ENCODE measurements around the gene IP6K3.
A peak's percentile ranks its signal among the peaks of the same experiment; 100 is the strongest.

Gene IP6K3

DNA sequence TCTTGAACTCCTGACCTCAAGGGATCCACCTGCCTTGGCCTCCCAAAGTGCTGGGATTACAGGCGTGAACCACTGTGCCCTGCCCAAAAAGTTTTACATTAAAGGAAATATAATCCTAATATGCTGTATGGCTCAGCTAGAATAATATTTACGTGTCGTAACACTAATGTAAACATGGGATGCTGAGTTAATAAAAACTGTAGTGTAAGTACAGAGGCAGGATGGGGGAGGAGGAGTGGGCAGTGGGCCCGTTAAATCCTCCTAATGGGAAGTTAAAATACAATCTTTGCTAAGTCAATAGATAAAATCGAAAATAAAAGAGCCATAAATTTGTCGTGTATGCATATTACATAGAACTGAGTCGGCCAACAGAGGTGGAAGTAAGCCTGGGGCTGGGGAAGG lies 12.1 kb upstream of the IP6K3 start:
- no peak for DNase-seq

DNA sequence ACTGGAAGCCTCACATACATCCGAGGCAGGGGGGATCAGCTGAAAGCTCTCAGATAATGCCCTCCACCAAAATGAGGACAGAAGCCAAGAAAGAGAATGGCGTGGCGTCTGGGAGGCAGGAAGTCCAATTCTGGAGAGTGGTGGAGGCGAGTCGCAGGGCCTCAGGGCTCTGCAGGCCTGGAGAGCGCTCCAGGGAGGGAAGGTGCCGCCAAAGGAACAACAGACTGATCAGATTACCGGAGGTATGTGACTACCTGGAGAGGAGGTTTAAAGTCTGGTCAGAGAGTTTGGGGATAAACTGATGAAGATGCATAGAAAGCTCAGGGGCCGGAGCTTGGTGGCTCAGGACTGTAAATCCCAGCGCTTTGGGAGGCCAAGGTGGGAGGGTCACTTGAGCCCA lies 11.2 kb upstream of the IP6K3 start:
- no peak for DNase-seq

DNA sequence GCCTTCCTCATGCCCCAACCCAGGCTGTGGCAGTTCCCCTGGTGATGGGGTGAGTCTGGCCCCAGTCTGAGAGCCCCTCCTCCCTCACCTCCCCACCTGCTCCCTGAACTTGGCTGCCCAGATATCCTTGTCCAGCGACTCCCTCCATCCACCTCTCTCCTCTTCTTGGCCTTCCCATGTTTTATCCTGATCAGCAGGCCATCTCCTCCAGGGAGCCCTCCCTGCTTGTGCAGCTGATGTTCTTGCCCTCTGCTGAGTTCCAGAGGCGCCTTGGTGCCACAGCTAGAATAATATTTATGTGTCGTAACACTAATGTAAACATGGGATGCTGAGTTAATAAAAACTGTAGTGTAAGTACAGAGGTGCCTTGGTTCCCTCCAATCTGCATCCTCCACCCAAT lies 10.4 kb upstream of the IP6K3 start:
- no peak for DNase-seq

DNA sequence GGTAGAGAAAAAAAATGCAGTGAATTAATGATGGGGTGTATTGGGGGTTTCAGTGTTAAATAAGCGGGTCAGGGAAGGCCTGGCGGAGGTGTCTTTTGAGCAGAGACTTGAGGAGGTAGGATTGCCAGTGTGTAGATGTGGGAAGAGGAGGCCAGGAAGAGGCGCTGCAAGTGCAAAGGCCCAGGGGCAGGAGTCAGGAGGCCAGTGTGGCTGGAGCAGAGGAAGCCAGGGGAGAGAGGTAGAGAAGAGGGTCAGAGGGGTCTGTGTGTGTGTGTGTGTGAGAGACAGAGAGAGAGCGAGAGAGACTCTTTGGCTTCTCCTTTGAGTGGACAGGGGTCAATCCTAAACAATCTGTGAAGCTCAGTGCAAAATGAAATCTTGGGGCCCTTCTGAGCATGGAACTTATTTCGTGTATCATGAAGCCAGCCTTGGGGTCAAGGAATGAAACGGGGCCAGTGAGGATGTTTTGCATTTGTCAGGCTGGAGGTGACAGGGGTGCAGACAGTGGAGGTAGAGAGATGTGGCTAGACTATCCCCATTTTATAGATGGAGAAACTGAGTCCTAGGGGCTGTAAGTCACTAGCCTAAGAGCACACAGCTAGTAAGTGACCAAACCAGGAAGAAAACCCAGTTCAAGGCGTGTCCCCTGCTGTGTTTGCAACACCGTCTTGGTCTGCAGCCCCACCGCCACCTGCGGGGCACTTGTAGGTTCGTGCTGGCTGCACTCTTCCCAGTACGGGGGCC lies 9.7 kb upstream of the IP6K3 start:
- no peak for DNase-seq

DNA sequence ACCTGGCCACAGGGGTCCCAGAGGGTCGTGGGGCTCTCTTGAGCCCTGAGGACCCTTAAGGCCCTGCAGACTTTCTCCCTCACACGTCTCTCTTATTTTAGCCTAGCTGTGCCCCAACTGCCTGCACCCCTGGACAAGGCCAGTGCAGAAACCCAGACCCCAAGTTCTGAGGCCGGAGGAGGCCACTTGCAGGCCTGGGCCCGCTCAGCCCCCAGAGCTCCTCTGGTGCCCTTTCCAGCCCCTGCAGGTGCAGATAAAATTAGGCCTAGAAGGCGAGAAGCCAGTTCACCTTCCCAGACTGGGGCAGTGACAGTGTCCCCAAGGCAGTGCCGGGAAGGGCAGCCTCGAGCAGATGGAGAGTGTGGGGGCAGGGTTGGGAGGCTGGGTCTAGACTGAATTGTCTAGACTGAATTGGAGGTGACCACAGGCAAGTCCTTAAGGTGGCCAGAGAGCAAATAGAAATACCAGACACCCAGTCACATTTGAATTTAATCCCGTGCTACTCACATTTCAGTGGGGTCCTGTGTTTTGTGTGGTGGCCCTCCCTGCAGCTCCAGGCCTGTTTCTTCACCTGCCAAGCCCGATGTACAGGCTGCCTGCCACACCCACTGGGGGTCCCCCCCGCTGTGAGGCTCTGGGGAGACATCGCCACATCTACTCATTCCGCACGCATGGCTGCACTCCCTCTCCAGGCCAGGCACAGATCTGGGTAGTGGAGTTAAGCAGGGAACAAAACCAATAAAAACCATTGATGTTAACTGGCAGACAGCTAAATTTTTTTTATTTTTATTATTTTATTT lies 8.6 kb upstream of the IP6K3 start:
- no peak for DNase-seq

DNA sequence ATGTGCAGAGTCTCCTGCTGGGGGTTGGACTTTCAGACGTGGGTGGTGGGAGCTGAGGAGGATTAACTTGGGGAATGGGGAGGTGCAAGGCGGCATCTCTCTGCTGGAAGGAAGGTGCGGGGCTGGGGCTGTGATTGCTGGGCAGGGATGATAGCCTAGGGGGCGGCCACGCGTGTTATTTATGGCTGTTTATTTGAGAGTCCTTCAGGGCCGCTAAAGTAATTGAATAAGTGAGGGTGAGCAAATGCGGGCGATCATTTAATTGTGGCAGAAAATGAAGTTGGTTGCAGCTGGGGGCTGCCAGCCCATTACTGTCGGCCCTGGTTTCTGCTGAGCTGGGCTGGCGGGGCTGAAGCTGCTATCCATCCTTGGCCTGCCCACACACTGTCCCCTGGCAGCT lies 7.5 kb upstream of the IP6K3 start:
- DNase-seq, result no peak

DNA sequence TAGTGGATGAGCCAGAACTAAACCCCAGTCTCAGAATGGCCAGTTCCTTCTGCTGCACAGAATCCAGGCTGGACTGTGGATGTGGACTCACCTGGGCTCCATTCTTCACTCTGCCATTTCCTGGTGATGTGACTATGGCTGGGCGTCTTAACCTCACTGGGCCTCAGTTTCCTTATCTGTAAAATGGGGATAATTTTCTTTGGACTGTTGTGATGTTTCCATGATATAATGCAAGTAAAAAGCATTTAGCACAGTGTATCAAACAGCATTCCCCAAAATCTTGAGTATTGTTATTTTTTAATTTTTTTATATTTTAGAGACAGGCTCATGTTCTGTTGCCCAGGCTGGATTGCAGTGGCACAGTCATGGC lies 5.9 kb upstream of the IP6K3 start:
- DNase-seq, result no peak

DNA sequence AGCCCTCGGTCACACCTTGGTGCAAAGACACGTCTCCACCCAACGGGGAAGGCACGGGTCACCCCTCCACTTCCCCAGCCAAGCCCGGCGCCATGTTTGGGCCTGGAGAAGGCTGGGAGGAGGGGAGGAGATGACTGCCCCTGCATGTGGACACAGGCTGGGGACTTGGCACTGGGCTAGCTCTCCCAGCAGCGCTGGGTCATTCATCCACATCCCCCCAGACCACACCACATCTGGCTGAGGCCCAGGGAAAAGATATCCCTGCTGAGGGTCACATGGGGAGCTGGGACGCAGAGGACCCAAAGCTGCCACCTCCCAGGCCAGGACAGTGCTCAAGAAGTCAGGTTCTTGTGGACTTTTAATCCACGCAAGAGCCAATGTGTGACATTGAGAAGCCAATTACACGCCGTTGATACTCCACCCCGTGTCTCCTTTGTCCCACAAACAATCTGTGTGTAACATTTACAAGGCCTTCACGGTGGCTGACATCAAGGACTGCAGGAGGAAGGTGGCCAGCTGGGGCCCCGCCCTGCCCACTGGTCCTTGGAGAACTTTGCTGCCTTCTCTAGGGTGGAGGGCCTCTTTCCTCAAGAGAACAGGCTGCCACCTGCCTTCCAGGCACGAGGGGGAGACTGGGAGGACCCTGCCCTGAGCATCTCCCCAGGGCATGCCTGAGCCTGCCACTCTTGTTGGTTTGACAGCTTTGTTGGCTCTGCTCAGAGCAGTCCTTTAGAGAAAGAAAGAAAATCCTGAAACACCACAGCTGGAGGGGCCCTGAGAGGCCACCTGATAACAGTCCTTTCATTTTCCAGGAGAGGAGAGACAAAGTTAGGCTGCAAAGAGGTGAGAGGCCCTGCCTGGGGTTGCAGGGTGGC lies 5.3 kb upstream of the IP6K3 start:
- no peak for DNase-seq

DNA sequence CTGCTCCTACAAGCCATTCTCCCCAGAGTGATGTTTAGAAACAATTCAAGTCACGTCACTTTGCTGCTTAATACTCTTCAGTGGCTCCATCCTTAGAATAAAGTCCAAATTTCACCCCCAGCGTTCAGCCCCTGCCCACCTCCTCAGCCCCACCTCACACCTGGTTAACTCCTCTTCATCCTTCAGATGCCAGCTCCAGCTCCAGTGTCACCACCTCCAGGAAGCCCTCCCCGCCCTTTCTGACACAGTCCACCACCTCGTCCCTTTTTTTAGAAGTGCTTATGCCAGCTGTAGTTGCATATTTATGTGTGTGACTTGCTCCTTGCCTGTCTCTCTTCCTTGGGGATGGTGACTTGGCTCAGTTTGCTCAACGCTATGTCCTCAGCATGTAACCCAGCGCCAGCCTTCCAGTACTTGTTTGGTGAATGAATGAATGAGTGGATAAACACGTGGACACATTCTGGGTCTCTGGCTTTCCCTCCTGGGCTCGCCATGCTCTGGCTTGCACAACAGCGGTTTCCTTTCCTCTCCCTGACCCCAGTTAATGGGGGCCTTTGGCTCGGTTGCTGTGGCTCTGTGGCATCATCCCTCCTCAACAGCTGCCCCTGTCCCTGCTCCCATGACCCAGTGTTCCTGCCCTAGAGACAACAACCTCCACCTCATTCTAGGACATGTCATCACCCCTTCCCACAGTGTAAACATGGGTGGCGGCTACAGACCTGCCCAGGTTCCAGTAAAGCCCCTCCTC lies 3.7 kb upstream of the IP6K3 start:
- DNase-seq, result no peak

DNA sequence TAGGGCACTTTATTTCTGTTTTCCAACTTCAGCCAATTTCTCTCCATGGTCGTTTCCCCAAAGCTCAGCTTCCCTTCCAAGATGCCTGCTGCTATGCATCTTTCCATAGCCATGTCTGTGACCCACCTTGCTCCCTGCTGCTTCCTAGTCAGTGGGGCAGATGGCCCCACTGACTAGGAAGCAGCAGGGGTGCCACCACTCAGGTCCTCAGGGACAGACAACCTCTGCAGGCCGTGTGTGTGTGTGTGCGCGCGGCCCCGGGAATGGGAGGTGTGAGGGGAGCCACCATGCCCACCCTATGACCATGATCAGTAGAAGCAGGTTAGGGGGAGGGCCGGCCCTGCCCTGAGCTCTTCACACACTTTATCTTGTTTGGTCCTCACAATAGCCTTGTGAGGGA lies 2.7 kb upstream of the IP6K3 start:
- DNase-seq, result no peak

DNA sequence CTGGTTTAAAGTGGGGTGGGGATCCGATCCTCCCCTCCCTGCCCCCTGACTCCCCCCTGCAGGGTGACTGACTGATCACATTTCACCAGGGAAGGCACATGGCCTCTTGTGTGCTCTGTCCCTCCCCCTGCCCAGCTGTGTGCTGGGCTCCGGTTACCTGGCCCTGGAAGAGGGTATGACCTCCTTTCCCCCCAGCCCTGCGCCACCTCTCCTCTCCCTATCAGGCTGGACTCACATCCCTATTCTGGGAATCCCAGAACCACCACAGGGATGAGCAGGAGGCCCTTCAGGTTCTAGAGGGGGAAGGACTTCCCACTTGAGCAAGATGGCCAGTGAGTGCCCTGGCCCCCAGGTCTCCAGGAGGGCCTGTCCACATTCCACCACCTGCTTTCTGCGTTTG lies 2.1 kb upstream of the IP6K3 start:
- DNase-seq, result no peak

DNA sequence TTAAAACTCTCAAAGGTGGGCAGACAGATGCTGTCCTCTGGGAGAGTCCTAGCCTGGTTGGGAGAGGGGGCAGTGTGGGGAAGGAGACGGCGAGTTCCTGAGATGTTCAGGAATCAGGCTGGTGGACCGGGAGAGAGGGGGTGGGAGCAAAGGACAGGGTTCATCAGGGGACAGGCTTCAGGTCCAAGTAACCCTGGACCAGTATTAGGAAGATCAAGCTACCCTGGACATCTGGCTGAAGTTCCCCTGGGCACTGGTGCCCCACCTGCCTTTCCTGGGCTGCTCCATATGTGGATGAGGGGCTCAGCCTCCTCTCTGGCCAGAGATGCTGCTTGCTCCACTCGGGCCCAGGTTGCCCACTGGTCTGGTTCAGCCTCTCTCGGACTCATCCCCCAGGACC lies 1.1 kb upstream of the IP6K3 start:
- DNase-seq, result no peak

DNA sequence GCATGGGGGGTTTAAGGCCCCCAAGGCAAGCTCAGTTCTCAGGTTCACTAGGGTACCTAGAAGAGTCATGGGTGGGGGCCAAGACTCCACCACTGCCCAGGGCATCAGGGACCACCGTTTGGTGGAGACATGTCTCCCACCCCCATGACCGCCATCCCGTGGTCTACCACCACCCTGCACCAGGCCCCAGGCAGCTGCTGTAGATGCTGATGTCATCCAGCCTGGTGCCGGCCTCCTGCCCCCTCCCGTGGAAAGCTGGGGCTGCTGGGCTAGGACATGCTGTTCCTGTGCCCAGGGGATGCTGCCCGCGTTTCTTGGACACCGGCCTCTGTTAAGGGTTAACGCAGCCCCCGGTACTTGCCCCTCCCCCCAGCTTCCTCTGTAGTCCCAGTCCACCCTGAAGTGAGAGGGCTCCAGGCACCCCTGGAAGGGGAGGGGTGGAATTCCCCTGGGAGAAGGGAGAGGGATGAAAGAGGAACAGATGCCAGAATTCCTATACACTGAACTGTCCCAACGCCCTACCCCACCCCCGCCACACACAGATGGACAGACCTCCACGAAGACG lies 587 bp downstream of the IP6K3 start:
- DNase-seq, result peak; percentile 85

DNA sequence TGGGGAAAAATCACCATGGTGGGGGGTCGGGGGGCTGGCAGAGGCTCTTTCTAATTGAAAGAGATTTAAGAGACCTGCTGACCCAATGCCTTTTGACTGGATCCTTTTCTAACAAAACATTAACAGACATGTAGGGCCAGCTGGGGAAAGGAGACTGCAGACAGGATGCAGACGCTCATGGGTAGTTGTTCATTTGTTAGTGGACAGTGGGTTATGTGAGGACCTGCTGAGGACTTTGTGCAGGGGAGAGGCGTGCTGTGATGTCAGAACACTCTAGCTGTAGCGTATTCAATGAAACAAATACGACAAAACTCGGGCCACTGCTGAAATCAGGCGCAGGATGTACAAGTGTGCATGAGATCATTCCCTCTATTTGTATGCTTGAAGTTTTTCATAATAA lies 1.2 kb downstream of the IP6K3 start:
- no peak for DNase-seq

DNA sequence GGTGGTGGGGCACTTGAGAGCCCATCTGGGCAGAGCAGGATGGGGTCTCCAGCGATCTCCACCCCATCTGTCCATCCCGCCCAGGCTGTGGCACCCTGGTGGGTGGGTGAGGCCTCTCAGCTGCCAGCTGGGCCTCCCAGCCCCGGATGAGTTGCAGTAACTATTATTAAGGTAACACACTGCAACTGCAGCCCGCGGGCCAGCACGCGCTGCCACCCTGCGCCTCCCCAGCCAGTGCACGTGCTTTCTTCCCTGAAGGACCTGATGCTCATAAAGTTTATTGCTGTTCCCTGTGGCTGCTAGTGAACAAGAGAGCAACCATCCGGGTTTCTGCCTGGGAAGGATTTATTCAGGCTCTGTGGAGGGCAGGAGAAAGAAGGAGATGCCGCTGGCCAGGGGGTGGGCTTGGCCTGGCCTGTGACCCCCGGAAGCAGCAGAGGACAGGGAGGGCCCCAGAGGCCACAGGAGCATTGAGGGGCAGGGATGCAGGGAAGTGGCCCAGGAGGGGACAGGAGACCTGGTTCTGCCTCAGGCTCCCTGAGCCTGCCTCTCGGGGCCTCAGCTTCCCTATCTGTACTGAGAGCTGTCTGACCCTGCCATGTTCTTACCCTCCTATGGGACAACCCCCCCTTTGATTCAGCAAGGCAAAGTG lies 1.7 kb downstream of the IP6K3 start:
- DNase-seq, result peak; percentile 61

DNA sequence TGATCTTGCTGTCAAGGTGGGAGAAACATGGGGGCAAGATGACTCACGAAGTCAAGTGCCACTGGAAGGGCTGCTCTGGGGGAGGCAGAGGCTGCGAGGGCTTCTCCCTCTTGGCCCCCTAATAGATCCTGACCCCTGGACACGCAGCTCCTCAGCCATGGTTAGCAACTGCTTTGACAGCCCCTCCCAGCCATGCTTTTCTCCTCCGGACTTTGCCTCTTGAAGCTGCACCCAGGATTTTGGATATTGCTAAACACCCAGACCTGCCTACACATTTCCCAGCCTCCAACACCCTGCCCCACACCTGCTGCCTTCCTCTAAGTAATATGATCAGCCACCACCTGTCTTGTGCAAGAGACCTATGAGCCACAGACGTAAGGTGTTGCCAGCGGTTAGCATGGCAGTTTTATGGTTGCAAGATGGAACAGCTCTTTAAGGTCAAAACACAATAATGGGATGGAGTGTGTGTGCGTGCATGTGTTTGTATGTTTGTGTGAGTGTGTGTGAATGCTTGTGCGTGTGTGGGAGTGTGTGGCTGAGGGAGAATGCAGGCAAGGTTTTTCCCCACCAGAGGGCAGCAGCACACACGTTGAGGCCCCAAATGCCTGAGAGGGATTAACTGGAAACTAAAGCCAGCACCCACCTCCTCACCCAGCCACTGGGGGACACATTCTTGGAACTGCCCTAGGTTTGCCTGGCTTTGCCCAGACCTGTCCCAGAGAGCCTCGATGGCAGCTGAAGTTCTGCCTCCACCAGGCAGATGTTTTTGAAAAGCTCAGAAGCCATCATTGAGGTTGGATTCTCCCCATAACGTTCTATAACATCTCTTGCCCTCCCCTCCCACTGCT lies 2.5 kb downstream of the IP6K3 start:
- peak; percentile 82 for DNase-seq

DNA sequence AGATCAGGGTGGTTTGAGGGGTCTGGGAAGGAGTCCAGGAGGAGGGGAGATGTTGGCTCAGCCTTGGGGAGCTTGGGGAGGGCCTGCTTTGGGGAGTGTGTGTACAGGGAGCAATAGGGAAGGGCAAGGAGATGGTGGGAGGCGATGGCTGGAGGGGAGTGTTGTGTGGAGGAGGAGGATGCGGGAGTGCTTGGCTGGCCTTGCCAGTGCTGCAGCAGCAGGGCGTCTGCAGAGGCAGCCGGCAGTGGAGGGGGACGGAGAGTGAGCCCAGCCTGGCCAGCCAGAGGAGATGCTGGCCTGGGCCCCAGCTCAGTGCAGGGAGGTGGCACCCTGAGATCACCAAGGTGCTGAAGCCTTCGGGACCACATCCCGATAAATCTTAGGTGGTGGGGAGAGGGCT lies 3.9 kb downstream of the IP6K3 start:
- DNase-seq, result no peak

DNA sequence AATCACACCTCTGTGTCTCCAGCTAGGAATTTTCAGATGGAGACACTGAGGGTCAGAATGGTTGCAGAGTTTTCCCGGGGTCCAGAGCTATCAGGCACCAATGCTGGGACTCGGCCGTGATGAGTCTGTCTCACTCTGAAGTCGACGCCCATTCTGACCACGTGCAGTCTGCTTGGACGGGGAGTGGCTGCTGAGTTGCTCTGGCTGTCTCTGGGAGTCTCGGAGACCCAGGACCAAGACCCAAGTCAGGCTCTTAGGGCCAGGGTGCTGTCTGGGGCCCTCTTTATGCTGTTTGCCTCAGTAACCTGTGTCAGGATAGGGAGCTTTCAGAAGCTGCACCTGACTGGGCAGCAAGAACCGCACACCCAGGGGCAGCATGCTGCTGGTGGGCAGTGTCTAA lies 4.6 kb downstream of the IP6K3 start:
- DNase-seq, result peak; percentile 68

DNA sequence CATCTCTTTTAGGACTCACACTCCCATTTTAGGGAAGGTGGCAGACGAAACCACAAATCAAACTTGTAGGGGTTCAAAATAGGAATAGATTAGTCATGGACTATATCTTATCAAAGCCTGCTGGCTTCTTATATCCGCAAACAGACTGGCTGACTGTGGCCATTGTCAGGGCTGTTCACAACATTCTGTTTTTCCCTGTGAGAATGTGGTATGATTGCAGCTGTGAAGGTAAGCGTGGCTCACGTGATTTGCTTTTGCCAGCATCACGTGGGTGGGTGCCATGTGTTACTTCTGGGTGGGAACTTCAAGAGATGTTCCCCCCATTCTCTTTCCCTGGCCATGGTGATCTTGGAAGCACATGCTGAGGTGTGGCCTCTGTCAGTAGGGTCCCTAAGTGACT lies 5.9 kb downstream of the IP6K3 start:
- DNase-seq, result no peak

DNA sequence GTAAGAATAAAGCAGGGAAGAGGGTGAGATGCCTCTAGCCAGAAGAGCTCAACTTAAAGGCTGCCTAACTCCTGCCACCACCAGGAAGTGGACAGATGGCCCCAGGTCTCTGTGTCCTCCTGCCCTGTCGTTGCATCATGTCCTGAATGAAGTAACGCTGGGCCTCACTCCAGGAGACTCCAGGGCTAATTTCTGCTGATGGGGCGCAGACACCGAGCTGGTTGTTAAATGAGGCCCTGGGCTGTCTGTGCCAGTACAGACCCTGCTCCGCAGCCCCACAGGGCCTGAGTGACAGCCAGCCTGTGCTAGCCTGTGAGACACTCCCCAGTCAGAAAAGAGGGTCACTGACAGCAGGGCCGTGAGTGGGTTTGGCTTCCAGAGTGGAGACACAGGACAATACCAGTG lies 6.5 kb downstream of the IP6K3 start:
- DNase-seq, result no peak

DNA sequence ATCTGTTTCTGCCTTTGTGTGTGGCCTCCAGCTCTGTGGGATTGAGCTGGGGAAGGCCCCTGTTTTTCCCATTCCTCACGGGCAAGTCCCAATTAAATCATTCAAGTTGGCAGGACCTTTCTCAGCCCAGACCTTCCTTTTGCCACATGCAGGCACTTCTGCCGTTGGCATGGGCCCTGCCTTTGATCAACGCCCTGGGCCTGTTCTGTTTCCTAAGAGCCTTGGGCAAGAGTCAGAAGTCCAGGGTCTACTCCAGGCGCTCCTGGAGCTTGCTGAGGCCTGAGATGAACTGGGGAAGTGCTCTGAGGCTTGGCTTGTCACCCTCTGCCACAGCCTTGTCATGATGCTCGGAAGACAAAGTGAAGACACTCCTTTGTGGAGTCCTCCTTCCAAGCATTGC lies 7.1 kb downstream of the IP6K3 start:
- DNase-seq, result no peak

All from islet precursor cell (in vitro differentiated cells).